Osteoblast (primary cell): ENCODE measurements around the gene TOLLIP. TPM values are rescaled to one million over a fixed set of nuclear protein-coding genes. Genes with fewer than 3 reads are reported as not detected.
A peak's percentile ranks its signal among the peaks of the same experiment; 100 is the strongest.

ENCODE experiments used
- DNase-seq: peaks from one replicate; pipeline ENCODE4 v3.0.0; 2011; ENCODE audit warnings: low spot score, mixed read lengths; ENCODE audit not compliant: insufficient read length; ENCODE audit errors: missing footprints
- H2AFZ ChIP-seq: 2 replicates; pipeline ENCODE4 v1.6.0; 2011; ENCODE audit warnings: mild to moderate bottlenecking, low read length
- H3K27ac ChIP-seq: 2 replicates; pipeline ENCODE4 v1.5.1; 2011; ENCODE audit warnings: mild to moderate bottlenecking, low read depth, low read length, moderate library complexity
- H3K27me3 ChIP-seq: 2 replicates; pipeline ENCODE4 v1.6.0; 2012; ENCODE audit warnings: mild to moderate bottlenecking, control low read depth, inconsistent platforms, low read length, moderate library complexity; ENCODE audit not compliant: insufficient read depth
- H3K36me3 ChIP-seq: 2 replicates; pipeline ENCODE4 v1.5.1; 2011; ENCODE audit warnings: mild to moderate bottlenecking, low read length, control low read depth, moderate library complexity; ENCODE audit not compliant: insufficient read depth
- H3K4me1 ChIP-seq: 2 replicates; pipeline ENCODE4 v1.5.1; 2011; ENCODE audit warnings: mild to moderate bottlenecking, low read length, control low read depth, moderate library complexity; ENCODE audit not compliant: insufficient read depth
- H3K4me2 ChIP-seq: 2 replicates; pipeline ENCODE4 v1.6.0; 2011; ENCODE audit warnings: mild to moderate bottlenecking, low read length; ENCODE audit not compliant: insufficient read depth
- H3K4me3 ChIP-seq: fragments of 200-600 bp; sonication (generic); 3 replicates; pipeline ENCODE4 v1.5.1; 2012; ENCODE audit warnings: mild to moderate bottlenecking, low read length, inconsistent platforms; ENCODE audit not compliant: insufficient read depth
- H3K79me2 ChIP-seq: 2 replicates; pipeline ENCODE4 v1.6.0; 2012; ENCODE audit warnings: mild to moderate bottlenecking, low read length, control low read depth, inconsistent platforms; ENCODE audit not compliant: insufficient read depth
- H3K9me3 ChIP-seq: 2 replicates; pipeline ENCODE4 v1.5.1; 2011; ENCODE audit warnings: low read depth, low read length, control low read depth
- H4K20me1 ChIP-seq: 2 replicates; pipeline ENCODE4 v1.6.0; 2012; ENCODE audit warnings: mild to moderate bottlenecking, low read length, control low read depth; ENCODE audit not compliant: insufficient read depth
- CTCF ChIP-seq: IDR thresholded peaks from 2 replicates; pipeline ENCODE4 v1.5.1; 2011; ENCODE audit warnings: mild to moderate bottlenecking, low read depth, low read length, moderate library complexity; ENCODE audit errors: extremely low read depth
- total RNA-seq: library from RNA; depleted of rRNA; stranded (reverse); fragments of >200 nt; gene quantifications from 2 replicates; pipeline ENCODE4 v1.2.3, GENCODE V29; 2012

Gene TOLLIP
- total RNA-seq, 1 donor, result 30.8 TPM

GRCh38 chr11:1295591-1295990 is 13.8 kb downstream of the TOLLIP start:
- Histone ChIP-seq H3K4me3 (no peak overlapping the region), H3K27ac (no peak overlapping the region), H3K4me2 (no peak overlapping the region), H4K20me1 (peaks cover 68% of the 10 kb centered on the region), H2AFZ (no peak overlapping the region), H3K4me1 (peaks cover 7% of the 10 kb centered on the region), H3K36me3 (peaks cover 25% of the 10 kb centered on the region), H3K9me3 (no peaks in the 10 kb centered on the region), H3K79me2 (peaks cover 81% of the 10 kb centered on the region), H3K27me3 (no peaks in the 10 kb centered on the region)
- TF ChIP-seq CTCF, result no peak
- peak; percentile 61 for DNase-seq

GRCh38 chr11:1295086-1295485 is 14.3 kb downstream of the TOLLIP start:
- Histone ChIP-seq H3K4me3 (no peak overlapping the region), H3K27ac (no peak overlapping the region), H3K9me3 (no peaks in the 10 kb centered on the region), H2AFZ (no peak overlapping the region), H3K36me3 (peaks cover 26% of the 10 kb centered on the region), H3K4me2 (no peak overlapping the region), H4K20me1 (peaks cover 64% of the 10 kb centered on the region), H3K27me3 (no peaks in the 10 kb centered on the region), H3K79me2 (peaks cover 81% of the 10 kb centered on the region), H3K4me1 (peaks cover 7% of the 10 kb centered on the region)
- no peak for TF ChIP-seq CTCF
- DNase-seq, result peak; percentile 35

- no peak overlapping the region for H3K4me2 ChIP-seq
- H3K27ac ChIP-seq, result no peak overlapping the region
- H3K4me1 ChIP-seq, result no peaks in the 10 kb centered on the region
- peaks cover 33% of the 10 kb centered on the region for H3K36me3 ChIP-seq
- H3K9me3 ChIP-seq, result no peaks in the 10 kb centered on the region
- no peak overlapping the region for H3K4me3 ChIP-seq
- peaks cover 77% of the 10 kb centered on the region for H3K79me2 ChIP-seq
- no peaks in the 10 kb centered on the region for H3K27me3 ChIP-seq
- H4K20me1 ChIP-seq, result peaks cover 57% of the 10 kb centered on the region
- peak; percentile 27 for TF ChIP-seq CTCF
- no peak overlapping the region for H2AFZ ChIP-seq
- DNase-seq, result peak; percentile 80
These were observed 15.8 kb downstream of the TOLLIP start for GRCh38 chr11:1293619-1294015.

GRCh38 chr11:1292644-1293618 is 16.5 kb downstream of the TOLLIP start:
- Histone ChIP-seq H3K27me3 (no peaks in the 10 kb centered on the region), H3K27ac (no peak overlapping the region), H3K79me2 (peaks cover 76% of the 10 kb centered on the region), H3K4me1 (no peaks in the 10 kb centered on the region), H3K4me2 (no peak overlapping the region), H3K36me3 (peaks cover 35% of the 10 kb centered on the region), H4K20me1 (peaks cover 50% of the 10 kb centered on the region), H2AFZ (no peak overlapping the region), H3K9me3 (no peaks in the 10 kb centered on the region), H3K4me3 (no peak overlapping the region)
- no peak for DNase-seq
- TF ChIP-seq CTCF, result no peak
